GM18519 (cell line): ENCODE measurements around the gene AGAP1.

Experiments
- ATAC-seq: cut with Tn5 transposase; IDR thresholded peaks from one replicate; pipeline ENCODE4 v1.9.1; 2021; ENCODE audit warnings: mild to moderate bottlenecking, moderate library complexity; ENCODE audit not compliant: unreplicated experiment, low FRiP score

Gene AGAP1

DNA sequence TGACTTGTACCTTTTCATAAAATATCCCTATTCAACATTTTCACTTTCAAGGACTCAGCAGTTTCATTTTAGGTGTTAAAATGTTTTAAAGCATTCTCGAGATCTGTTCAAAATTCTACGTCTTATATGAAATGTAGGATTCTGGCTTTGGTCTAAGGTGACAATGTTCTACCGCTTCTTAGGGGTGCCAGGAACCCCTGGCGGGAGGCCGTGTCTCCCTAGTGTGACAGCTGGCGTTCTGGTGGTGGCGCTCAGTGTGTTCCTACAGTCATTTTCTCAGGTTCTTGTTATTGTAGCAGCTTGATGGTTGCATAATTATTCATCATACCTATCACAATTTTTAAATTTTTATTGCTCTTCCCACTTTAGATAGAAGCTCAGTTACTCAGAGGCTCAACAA is 204.6 kb downstream of the AGAP1 start:
- ATAC-seq: no peak

DNA sequence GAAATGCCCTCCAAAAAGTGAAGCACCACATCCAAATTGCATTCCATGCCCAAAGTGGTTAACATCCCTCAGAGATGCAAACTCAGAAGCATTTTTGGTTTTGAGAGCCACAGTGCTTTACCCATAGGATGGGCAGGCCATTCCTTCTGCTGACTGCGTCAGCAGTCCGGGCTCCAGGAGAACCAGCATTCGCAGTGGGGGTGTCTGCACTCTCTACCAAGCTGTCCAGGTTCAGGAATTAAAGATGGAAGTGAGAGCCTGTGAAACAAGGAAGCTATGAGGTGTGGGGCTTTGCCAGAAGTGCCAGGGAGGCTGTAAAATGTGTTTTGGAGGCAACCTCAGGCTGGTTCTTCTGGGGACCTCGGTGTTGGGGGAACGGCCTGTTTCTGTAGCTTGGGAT is 205.7 kb downstream of the AGAP1 start:
- no peak for ATAC-seq

DNA sequence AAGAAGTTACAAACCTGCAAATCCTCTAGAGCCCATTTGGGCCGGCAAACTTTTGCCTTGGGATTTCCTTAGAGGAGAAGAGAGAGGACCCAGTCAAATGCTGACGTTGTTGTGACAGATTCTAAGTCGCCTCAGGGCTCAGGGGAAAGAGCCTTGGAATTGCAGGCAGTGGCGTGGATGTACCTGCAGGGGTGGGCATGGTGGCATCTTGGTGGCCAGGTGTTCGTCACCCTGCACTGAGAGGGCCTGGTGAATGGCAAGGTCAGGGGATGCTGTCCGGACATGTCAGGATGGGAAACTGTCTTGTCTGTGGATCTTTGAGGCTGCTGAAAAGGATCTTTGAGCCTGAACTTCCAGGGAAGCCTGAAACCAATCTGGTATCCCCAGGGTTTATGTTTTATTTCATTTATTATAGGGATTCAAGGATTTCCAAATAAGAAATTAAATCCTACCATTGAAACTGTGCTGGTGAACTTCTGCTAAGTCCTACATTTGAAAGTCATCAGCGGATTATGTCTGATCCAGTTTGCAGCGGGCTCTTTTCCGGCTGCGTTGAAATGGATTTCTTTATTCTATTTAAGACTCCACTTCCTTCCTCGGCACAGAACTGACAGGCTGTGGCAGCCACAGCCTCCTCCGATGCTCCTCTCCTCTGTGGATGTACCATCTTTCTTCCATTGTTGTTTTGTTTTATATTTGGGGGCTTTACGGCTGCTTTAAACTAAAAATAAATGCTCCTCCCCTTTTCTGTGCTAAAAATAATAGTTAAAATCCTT is 207.6 kb downstream of the AGAP1 start:
- ATAC-seq: no peak

DNA sequence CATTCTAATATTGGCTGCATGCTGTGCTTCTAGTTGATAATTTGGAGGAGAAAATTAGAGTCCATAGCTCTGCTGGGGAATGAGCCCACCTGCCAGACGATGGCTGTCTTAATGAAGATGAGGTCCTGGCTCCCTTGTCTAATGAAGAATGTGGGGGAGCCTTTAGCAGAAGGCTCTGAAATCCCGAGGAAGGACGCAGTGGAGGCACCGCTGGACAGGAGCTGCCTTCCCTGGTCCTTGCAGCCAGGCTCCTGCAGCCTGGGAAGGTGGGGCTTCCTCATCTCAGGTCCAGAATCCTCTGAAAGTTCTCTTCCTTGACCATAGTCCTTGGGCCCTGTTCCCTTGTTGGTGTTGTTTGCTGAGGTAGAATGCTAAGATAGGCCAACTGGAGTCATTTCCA is 208.3 kb downstream of the AGAP1 start:
- ATAC-seq: no peak

DNA sequence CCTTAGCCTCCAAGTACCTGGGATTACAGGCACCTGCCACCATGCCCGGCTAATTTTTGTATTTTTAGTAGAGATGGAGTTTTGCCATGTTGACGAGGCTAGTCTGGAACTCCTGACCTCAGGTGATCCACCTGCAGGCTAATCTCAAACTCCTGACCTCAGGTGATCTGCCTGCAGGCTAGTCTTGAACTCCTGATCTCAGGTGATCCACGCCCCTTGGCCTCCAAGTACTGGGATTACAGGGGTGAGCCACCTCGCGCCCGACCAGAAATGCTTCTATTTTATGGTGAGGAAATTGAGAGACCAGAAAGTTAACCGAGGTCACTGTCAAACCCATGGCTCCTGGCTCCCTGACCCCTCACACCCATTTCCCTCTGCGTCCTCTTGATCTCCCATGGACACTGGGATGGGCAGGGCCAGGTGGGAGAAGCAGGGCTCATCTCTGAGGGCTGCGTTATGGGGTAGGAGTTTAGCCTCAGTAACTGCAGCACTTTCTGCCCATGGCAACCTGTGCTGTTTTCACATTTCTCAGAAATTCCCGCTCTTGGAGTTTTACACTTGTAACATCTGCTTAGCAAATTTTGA is 210.0 kb downstream of the AGAP1 start:
- ATAC-seq: no peak

DNA sequence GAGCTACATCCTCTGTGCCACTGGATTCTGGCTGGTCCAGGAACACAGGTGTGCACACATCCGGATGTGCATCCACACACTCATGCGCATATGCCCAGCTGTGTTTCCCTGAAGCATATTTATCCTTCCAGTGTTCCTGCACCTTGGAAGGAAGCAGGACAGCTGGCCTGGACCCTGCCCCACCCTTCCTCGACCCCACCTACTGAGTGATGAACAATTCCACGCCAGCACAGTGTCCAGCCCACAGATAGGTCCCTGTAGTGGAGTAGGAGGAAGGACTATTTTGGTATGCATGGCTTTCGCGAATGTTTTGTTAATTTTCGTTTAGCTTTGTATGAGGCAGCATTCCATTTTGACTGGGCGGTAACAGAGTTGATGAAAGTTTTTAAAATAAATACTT is 211.5 kb downstream of the AGAP1 start:
- no peak for ATAC-seq

DNA sequence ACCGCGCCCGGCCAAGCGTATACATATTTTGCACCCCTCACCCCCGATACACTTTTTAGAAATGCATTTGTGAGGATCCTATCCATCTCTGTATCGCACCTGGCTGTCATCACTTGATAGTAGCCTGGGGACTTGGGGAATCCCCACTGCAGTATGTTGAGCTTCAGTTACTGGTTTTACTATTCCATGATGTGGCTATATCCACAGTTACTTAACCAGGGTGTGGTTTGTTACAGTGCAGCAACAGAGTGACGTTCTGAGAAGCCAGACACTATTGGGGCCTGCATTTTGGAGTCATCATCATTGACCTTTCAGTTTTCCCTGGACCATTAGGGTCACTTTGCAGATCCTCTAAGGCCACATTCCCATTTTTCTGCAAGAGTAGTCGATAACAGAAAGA is 212.7 kb downstream of the AGAP1 start:
- ATAC-seq: no peak

DNA sequence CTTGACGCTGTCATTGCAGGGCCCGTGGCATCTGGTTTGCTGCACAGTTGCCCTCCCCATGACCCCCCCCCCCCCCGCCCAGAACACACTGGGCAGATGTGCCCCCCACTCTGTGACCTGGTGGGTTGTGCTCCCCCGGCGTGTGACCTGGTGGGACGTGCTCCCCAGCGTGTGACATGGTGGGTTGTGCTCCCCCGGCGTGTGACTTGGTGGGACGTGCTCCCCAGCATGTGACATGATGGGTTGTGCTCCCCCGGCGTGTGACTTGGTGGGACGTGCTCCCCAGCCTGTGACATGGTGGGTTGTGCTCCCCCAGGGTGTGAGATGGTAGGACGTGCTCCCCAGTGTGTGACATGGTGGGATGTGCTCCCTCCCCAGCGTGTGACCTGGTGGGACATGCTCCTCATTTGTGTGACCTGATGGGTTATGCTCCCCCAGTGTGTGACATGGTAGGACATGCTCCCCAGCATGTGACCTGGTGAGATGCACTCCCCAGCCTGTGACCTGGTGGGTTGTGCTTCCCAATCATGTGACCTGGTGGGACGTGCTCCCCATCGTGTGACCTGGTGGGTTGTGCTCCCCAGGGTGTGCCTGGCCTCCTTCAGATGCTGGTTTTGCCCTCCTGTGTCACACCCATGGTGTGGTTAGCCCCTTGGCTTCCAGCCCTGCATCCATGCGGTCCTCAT is 213.7 kb downstream of the AGAP1 start:
- ATAC-seq: no peak

DNA sequence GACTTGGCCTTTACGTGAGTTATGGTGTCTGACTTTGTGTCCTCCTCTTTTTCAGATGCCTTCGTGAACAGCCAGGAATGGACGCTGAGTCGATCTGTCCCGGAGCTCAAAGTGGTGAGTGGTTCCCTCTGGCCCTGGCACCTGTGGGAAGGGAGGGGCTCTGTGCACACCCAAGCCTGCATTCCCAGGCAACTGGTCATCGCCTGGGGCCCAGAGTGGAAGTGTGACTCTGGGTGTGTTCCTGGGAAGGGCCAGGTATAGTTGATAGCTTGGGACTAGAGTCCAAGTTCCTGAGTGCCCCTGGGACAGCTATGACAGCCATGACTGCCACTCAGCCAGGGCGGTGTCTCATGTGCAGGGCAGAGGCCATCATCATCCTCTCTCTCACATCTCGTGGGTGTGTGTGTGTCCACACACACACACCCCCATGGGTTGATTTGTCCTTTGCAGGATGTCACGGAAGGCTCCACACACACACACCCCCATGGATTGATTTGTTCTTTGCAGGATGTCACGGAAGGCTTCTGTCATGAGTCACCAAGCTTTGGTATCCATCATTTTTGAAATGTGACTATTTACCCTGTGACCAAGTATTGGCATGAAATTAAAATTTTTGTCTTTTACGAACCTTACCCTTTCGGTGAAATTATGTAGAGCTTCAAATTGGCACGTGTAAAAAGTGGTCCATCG is 215.4 kb downstream of the AGAP1 start:
- ATAC-seq: no peak

DNA sequence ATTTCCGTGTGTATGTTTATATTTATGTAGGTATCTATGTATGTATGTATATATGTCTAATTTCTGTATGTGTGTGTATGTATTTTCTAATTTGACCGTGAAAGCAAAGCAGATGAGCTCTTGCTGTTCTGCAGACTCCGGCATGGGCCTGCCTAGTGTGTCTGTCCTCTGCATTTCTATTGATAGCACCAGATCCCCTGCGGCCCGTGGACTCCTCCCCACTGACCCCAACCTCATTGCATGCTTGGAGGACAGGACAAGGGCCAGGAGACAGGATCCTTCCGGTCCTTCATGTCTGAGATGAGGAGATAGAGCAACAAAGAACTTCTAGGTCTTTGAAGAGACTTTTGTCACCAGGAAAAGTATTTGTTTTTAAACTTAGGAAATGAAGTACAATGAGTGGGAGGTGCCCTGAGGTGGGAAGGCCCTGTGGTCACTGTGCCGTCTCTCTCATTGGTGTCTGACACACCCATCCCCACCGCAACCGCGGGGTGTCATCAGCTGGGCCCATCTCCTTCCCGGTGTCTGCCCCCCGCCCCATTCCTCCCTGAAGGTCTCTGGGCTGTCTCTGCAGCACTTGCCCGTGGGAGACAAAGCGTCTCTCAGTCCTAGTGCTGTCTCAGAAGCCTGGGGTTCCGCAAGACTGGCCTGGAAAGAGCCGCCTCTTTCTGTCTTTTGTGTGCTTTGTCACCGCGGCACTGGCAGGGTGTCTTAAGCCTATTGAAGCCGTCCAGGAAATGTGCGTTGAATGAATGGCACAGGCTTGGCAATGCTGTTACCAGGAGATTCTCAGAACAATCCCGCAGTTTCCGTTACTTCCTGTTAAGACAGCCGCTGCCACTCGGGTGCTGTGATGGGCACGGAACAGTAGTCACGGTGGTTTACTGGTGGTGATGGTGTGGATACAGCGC is 216.4 kb downstream of the AGAP1 start:
- ATAC-seq: no peak

DNA sequence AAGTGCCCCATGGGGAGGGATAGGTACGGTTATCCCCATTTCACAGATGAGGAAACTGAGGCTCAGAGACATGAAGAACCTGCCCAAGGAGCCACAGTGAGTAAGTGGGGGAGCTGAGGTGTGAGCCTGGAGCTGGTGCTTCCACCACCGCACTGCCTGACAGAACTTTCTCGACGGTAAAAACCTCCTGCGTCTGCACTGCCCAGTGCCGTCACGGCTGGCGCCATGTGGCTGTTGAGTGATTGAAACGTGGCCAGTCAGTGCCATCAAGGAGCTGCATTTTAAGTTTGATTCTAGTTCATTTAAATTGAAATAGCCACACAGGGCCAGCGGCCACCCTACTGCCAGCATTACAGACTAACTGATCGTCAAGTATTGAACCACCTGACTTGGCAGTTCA is 217.1 kb downstream of the AGAP1 start:
- no peak for ATAC-seq

DNA sequence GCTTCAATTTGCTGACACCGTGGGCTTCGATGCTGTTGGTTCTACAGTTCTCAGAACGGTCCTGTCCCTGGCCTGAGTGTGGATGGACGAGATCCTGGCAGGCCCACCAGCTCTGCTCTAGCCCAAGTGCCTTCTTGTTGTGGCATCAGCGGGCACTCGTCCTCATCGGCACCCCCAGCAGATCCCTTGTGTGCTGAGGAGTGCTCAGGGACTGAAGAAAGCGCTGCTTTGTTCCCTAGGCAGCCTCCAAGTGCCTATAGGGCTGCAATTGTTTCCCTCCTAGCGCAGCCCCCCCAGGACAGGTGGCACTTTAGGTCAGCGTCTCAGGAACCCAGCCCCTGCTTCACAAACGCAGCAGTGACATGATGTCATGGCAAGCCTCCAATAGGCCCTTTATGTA is 217.7 kb downstream of the AGAP1 start:
- ATAC-seq: no peak

DNA sequence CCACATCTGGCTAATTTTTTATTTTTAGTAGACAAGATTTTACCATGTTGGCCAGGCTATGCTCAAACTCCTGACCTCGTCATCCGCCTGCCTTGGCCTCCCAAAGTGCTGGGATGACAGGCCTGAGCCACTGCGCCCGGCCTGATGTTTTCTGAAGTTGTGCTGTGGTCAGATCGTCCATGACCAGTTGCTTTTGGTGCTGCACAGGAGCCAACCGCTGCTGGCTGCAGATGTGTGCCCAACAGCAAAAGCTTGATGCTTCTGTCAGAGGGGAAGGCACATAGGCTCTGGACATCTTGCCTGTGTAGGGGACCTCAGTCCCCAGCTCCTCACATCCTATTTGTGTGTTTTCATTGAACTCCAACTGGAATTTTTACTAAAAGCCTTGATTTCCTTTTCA is 218.3 kb downstream of the AGAP1 start:
- ATAC-seq: no peak

DNA sequence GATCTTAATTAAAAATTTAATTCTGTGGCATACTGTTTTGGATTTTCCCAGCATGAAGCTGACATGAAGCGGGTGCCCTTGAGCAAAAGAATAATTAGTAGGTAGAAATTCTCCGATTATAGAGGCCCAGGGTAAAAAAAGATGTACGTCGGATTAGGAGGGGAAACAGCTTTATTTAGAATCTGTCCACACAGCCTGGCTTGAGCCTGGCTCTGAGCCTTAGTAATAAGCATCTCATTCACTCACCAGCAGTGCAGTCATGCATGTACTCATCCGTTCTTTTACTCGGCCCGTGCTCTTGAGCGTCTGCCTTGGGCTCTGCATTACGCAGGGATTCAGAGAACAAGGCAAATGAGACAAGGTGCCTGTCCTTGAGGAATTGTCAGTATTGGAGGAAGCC is 219.3 kb downstream of the AGAP1 start:
- ATAC-seq: no peak

DNA sequence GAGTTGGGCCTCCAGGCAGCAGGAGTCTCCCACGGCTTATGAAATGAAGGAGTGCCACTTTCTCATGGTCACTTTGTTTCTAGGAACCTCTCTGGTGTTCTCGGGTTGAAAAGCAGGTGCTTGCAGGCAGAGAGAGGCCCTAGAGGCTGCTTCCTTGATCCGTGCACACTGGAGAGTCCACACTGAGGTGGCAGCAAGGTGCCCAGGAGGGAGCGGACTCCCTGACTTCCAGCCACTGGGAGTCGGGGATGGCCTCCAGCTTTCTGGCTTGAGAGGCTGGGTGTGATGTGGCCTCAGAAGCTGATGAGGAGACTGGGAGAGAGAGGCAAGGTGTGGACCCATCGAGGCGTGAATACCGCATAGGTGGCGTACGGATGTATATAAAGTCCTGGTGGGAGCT is 221.8 kb downstream of the AGAP1 start:
- ATAC-seq: no peak

DNA sequence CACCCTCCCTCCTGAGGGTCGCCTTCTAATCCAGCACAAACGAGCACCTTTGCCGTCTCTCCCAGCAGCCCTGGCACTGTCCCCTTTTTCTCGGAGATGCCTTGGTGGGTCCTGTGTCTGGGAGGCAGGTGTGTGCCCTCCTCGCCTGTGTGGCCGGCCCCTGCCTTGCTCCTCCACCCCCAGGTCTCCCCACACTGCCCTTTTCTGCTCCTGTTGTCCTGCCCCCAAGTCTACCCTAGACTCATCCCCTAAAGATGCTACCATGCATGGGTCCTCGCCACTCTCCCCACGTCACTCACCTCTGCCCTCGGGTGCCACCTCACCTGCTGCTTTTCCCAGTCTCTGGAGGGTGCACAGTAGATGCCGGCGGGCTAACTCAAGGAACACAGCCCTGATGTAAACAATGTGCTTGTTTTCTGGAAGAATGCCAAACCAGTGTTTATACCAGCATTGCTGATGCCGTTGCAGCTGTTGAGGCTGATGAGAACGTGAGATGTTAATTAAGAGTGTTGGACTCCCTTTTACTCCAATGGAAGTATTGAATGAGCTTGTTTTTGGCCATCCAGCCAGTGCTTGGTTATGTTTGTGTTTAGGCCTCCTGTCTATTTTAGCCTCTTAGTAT is 223.1 kb downstream of the AGAP1 start:
- no peak for ATAC-seq

DNA sequence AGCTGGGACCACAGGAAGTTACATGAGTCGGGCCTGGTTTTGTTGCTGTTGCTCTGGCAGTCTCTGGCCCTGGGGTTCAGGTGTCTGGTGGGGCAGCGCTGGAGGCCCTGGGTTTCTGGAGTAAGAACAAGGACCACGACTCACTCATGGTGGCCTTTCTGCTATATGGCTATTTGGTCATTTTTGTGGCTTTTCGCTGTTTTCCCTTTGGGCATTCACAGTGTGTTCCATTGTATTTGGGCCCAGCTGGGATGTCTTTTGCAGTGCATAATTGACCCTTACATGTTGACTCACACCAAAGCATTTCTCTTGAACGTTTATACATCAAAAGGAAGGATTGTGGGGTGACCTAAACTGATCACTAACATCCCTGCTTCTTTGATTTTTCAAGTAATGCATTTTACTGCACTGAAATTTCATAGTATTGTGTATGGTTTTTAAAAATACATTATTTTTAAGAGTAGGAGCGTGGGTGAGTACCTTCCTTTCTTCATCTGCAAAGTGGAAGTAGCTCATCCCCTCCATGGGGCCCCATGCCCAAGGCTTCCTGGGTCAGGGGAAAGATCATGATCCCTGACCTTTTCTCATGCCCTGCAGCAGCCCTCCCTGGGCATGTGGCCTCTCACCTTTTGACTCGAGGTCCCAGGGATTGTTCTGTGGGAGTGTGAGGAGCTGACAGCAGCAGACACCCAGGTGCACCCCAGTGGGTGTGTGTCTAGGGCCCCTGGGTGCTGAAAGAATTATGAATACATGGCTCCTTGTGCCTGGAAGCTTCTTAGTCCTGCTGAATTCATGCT is 225.5 kb downstream of the AGAP1 start:
- ATAC-seq: no peak

DNA sequence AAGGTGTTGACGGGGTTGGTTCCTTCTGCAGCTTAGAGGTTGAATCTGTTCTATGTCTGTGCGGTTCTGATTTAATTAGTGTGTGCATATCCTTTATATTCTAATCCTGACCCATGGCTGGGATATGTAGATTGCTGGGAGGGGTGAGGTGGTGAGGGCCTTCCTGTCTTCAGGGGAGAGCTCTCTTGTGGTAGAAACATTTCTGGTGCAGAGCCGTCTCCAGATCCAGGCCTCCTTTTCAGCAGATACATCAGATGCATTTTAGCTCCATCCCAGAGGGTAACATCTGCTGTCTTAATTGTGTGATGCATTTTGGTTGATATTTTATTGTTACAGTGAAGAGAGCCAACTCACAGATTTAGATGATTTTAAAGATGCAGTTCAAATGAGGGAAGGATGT is 227.8 kb downstream of the AGAP1 start:
- no peak for ATAC-seq

DNA sequence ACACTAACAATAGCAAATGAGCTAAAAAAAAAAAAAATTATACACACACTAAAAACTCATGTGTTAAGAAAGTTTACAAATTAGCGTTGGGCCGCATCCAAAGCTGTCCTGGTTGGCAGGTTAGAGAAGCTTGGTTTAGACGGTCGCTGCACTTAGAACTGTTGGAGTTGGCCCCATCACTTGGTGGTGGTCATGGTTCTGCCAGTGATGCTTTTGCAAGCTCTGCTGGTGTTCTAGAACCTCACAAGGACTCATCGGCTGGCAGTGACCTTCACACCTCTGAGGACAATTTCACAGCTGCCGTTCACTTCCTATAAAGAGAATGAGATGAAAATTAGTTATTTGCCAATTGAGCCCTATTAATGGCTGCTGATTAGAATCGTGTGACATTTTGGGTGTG is 229.0 kb downstream of the AGAP1 start:
- no peak for ATAC-seq
